GM04504 (cell line): Measurements from ENCODE around the gene IAPP.
"Not testable (repeated sequence)": the region's sequence is repeated elsewhere in the genome, so short reads cannot be mapped to it uniquely, and the experiment has no call there.

ENCODE experiments used
- DNase-seq: peaks from one replicate; pipeline ENCODE4 v3.0.0-alpha.2; 2012; ENCODE audit warnings: low read depth

The IAPP gene

DNA sequence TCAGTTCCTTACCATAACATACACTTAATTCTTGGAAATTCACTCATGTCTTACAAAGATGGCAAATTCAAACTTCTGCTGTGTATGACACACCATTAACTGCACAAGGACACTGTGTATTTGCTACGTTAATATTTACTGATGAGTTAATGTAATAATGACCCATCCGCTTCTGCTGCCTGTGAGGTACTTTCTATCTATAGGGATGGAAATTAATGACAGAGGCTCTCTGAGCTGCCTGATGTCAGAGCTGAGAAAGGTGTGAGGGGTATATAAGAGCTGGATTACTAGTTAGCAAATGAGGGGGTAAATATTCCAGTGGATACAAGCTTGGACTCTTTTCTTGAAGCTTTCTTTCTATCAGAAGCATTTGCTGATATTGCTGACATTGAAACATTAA is at the start of gene IAPP:
Gene IAPP, plus strand, starts transcription at position 301 of the 400 bp plus-strand sequence. CDS start 450 bp downstream, outside the sequence.
- DNase-seq, result no peak

DNA sequence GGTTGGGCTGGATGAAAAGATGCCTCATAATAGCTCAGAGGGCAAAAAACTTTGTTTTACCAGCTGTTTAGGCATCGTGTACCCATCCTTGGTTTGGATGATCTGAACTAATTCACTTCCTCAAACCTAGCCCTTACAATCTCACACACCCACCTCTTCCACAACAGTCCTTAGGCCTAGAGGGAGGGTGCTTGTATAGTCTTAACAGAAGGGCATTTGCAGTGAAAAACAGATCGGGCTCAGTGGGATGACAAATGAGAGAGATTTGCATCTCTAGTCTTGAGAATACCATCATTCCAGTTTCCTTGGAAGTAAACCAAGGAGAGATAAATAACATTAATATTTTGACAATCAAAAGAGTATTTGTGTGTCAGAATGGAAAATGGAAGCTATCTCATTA is 49.0 kb upstream of the IAPP start:
- no peak for DNase-seq

DNA sequence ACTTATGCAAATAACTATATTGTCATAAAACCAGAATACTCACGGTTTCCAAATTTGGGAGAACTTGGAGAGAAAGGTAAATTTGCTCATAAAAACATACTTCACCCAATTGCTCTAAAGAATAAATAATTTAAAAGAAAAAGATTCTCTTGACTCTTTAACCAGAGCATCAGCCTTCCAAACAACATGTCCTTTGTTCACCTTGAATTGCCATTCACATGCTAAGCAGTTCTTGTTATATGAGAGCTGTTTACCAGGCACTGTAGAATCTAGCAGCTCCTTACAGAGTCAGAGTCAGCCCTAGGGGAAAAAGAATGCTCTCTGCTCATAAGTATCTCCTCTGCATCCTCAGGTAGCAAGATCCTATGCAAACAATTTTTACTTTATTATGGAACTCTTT is 48.2 kb upstream of the IAPP start:
- no peak for DNase-seq

DNA sequence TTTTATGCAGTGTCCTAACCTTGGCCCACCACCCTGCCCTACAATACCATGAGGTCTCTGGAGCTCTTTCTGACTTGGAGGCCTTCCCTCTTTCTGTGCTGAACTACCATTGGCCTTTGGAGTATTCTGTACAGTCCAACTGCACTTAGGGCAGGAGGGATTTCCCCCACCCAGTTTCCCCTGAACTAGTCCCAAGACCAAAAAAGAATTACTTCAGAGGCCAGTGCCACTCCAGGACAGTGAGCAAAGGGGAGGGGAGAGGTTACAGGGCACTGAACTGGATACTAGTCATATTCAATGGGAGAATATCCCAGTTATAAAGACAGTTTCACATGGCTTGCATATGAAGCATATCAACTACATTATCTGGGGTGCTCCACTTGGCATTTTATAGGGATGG is 44.1 kb upstream of the IAPP start:
- DNase-seq, result no peak

DNA sequence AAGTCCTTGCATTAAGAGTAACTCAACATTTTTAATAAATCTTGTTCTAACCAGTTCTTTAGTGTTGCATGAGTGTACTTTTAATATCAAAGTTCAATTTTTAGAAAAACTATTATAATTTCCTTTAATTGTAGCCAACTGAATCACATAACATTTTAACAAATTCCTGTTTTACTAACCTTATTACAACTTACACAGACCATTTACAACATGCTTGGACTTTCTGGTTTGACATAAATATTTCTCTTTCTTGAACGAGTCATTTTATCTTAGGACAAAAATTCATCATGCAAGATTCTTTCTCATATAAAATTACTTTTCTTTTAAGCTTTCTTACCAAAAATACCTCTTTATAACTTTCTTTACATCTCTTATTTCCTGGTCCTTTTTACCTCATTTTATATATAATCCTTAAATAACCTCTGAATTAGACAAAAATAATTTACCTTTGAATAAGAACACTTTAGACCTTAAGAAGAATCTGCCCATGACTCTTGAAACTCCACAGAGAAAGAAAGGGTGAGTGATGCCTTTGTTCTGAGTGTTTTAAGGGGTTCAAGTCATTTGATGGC is 41.9 kb upstream of the IAPP start:
- no peak for DNase-seq

DNA sequence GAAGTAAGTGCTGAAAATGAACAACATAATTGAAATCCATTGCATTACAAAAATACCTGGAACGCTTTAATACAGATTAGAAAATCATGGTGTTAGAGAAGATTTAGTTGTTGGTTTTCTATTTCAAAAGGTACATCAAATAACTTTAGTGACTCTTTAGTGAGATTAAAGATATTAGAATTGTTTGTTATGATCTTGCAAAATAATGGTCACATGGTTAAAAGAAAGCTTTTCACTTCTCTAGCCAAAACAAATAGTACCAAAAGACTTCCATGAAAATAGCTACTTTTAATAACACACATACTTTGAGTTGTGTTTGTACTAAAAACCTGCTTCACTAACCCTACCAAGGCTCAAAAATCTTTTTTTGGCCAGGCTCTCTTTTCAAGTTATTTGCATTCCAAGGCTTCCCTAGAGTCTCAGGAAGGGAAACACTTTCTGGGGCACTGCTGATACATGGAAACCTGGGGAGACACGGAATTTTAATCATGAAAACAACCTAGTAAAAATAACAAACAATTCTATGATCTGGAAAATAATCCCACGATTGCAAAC is 37.9 kb upstream of the IAPP start, which contains the start of gene SLCO1A2:
Gene SLCO1A2, minus strand, starts transcription at position 147 of the 555 bp plus-strand sequence. CDS start 270 bp downstream, outside the sequence.
- DNase-seq, result no peak

DNA sequence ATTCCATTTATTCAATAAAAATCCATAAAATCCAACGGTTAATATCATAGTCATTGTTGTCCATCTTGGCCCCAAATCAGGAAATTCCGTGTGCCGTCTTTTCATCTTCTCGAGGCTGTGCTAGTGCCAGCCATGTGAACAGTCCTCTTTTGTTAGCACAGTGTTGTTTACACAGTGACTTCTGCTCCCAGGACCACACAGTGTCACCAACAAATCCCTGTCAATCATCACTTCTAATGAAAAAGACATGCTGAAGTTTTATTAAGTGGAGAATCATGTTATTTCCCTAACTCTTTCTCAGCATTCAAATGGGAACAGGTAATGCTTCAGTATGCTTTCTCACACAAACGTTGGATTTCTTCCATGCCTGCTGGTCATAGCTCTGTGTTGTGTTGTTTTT is 36.0 kb upstream of the IAPP start:
- DNase-seq, result no peak

DNA sequence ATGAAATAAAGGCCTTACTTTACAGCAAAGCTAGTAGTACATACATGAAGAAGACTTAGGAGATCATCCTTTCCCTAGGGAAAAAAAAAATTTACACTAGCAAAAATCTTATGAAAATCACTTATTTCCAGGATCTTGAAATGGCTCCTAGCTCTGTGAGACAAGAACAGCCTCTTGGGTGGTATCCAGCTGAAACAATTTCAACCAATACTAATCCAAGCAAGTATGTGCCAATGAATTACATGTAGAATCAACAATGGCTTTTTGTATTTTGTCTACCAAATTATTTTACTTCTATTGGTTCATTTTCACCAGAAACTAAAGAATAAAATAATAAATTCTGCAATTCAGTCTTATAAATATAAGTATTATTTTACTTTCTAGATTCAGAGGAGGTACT is 35.2 kb upstream of the IAPP start:
- no peak for DNase-seq

DNA sequence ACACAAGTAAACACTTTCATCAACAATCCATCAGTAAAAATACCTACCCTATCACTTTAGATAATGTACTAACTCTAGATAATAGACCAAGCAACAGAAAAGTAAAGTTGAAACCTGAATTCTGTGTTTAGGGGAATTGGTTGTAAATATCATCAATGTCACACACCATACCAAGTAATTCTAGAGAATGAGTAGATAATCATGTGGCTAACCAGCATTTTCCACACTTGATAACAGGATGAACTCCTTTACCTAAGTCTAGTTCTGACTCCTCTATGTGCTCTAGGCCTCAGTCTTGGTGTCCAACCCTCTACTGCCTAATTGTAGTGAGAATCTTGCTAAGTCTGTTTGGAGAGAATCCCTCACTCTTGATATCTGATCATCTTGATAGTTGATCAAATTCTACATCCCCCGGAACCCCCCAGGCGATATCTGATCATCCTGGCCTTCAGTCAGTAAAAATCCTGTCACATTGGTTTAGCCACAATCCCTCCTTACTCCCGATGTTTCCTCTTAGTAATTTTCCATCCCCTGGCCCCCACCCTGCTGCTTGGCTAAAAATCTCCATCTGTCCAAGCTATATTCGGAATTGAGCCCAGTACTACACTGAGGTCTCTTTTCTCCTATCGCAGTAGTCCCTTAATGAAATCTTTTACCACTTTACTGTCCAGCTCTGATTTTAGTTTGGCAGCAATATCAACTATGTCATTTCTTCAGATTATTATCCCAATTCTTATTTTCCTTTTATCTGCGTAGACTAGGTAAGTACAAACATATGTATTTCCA is 34.5 kb upstream of the IAPP start:
- no peak for DNase-seq

DNA sequence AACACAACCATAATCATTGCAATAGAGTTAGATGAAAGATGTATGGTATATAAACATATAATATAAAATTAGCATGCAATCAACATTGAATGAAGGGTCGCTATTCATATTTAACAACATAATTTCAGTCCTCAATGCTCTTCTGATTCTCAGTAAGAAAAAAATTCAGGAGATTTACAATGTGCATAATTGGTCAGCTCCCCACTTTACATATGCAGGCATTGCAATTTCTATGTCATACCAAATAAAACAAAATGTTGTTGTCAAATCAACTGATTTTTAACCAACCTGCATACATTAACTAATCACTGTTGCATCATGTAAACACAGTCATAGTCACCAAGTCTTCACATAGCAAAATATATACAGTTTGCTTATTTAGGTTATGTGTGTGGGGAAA is 32.8 kb upstream of the IAPP start:
- no peak for DNase-seq

DNA sequence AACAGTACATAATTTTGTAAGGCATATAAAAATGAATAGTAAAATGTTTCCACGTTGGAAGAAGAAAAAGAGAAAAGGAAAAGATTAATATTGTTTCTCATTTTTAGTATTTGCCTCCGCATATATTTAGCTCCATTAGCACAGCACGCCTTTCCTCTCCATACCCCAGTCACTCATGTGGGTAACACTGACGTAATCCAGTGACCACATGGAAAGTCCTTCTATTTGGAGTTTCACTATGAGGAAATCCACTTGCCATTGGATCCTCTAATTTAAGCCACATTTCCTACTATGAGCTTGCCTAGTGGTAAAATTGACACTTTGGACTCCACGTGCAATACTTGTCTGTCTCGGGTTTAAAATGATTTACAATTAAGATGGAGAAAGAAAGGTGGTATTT is 32.3 kb upstream of the IAPP start:
- DNase-seq, result no peak

DNA sequence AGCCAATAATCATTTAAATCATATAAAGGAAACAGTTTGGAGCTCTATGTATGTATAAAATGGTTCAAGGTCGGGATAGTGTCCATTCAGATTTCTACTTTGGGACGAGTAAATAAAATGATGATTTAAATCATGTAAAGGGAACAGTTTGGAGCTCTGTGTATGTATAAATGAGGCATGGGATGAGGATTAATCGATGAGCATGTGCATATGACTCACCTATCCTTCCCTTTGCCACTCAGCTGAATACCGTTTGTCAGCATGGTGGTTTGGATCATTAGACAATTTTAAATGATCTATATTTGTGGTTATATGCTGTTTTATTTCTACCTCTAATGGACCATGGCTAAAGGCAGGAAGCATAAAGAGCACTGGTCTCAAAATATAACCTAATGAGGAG is 30.9 kb upstream of the IAPP start:
- no peak for DNase-seq

DNA sequence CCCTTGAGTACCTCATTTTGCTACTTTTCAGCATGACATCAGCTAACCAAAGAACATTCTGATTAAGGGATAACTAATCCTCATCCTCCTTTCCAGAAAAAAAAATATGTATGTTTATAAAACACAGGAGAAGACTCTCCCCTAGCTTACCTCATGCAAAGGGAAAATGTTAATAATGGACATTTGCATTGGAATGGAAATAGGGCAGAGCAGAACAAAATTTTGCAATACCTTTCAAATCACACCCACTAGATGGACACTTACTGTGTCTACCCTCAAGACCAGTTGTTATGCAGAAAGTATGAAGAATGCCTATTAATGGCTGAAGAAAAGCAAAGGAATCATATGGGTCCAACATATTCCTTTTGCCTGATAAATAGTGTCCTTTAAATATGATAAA is 29.1 kb upstream of the IAPP start:
- no peak for DNase-seq

DNA sequence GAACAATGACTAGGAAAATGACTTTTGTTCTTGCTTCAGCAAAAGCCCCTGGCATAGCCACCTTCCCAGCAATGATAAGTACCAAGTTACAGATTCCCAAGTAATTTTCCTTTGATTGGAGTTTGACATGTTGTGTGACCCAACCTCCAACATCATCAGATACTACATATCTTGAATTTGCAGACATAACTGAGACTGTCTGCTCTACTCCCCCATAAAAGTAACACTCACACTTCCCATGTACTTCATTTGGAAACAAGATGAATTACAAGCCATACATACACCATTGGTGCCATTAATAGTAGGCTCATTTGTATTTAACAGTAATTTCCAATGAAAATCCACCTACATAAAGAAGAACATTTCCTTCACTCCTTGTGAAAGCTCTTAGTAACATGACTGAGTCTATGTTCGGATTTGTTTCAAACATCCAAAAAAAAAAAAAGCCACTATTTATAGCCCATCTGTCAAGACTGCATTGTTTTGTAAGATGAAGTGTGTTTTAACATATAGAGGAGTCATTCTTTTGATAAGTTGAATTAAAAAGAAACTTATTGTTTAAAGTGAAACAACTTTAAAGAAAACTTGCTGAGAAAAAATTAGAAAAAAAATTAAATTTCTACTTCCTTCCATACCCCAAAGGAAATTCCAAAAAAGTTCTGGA is 26.0 kb upstream of the IAPP start:
- no peak for DNase-seq

DNA sequence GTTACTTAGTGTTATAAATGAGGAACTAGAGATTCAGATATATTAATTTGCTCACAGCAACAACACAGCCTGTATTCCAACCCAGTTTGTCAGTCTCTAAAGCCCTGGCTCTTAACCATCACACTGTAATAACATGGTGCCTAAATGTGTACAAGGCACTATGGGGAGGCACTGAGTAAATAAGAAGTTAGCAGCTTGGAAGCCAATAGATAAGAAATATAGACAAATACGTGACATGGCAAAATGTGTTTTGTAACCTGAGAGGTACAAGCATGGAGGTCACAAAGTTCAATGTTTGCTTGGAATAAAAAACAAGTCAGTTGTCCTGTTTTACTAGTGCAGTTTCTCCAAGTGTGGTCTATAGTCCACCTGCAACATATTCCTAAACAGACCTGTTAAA is 21.7 kb upstream of the IAPP start:
- DNase-seq, result no peak

DNA sequence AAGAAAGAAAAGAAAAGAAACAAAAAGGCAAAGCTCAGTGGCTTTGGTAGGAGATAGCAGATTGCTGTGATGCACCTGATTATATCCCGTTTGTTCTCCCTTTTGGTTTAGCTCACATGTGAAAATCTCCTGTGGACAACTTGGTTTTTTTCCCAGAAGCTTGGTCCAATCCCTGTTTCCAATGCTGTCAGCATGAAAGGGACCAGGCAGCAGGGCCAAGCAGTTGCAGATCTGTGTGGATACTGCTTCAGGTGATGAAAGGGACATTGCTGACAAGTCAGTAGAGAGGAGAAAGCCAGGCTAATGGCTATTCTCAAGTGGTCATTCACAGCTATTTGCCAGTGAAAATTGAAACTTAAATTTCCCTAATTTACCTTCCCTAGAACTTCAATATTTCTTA is 19.2 kb upstream of the IAPP start:
- DNase-seq, result no peak

DNA sequence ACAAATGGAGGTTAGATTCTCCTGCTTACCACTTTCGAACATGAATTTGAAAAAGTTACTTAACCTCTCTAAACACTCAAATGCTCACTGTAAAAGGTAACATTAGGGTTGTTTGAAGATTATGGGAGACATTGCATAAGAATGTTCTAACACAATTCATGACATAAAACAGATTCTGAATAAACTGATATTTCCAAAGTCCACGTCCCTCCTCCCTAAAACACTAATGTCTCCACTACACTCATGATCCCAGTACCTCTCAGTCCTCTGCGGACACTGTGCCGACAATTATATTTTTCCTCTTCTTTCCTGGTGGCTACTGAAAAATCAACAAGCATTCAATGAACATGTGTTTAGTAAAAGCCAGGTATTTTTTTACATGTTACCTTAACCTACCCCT is 18.8 kb upstream of the IAPP start:
- DNase-seq, result no peak

DNA sequence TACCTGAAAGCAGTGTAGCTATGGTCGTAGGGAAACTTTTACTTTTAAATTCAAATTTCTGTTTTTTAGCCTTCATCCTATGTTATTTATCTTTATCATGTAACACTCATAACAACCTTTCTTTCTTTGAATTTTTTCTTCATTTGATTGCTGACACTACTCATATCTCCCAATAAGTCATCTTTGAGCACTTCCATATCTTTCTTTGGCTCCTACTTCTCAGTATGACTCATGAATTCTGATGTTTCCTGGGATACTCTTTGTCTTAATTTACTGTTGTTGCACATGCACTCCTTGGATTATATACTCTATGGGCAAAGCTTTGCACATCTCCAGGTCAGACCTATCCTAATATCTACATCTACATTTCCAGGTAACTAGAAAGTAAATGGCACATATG is 18.1 kb upstream of the IAPP start:
- DNase-seq, result no peak

DNA sequence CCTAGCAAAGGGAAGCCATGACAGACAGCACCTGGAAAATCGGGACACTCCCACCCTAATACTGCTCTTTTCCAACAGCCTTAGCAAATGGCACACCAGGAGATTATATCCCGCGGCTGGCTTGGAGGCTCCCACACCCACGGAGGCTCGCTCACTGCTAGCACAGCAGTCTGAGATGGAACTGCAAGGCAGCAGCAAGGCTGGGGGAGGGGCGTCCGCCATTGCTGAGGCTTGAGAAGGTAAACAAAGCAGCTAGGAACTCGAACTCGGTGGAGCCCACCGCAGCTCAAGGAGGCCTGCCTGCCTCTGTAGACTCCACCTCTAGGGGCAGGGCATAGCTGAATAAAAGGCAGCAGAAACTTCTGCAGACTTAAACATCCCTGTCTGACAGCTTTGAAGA is 12.1 kb upstream of the IAPP start:
- not testable (repeated sequence) for DNase-seq

DNA sequence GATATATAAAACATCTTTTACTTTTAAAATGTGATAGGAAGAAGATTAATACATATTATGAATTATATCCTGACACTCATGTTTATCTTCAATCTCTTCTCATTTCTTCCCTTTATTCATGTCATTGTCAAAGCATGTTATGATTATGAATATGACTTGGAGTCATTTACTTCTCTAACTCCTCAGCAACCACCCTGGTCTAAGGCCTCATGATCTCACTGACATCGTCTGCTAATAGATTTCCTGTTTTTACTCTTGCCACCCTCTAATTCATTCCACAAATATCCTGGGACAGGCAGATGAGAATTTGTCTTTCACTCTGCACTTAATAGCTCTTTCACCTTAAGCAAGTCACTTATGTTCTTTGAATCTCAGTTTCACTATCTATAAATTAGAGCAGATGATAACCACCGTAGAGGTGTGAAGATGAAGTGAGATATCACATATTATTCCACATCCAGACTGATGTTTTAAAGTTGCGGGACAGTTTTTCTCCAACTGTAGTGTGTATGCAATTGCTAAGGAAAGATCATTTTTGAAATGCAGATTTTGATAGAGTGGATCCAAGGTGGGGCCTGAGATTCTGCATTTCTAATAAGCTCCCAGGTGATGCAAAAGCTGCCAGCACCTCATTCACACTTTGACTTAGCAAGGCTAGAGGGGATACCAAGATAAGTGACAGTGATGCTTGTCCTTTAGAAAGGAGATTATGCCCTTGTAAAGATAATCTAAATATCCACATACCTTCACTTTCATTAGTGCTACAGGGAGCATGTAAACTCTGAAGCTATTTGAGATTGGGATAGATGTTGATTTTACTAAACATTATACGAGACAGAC is 3.3 kb upstream of the IAPP start:
- DNase-seq, result no peak

DNA sequence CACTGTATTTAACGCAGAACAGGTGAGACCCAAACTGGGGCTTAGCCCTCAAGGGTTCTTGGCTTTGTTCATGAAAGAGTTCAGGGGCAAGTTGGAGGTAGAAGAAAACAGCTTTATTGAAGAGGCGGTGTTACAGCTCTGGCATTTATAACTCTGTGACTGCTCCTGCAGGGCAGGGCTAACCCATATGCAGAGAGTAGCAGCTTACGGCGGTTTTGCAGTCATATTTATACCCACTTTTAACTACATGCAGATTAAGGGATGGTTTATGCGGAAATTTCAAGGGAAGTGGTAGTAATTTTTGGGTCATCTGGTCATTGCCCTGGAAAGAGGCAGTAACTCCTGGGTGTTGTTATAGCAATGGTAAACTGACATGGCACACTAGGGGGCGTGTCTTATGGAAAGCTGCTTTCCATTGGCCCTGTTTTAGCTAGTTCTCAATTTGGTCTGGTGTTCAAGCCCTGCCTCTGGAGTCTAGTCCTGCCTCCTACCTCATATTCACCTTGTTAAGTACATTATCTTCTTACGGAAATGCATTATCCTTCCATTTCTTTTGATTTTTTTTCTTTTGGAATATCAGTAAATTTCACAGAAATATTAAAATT is 1.8 kb upstream of the IAPP start:
- no peak for DNase-seq

DNA sequence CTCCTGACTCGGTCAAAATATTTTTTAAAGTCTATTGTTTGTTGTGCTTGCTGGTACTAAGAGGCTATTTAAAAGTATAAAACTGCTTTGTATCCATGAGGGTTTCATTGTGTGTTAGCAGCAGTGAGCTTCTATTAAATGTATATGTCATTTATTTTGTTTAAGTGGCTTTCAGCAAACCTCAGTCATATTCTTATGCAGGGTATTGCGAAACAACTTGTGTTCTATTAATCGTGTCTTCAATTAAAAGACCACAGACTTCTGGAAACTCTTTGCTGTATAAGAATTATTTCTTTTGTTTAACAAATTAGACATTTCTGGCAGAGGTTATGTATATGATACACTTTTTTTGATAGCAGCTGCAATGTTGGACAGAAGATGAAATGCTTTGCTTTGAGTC is 6.5 kb downstream of the IAPP start:
- DNase-seq, result no peak
